Progenitor cell of endocrine pancreas (in vitro differentiated cells): ENCODE measurements around the gene GABRR2. TPM values are rescaled to one million over a fixed set of nuclear protein-coding genes. Genes with fewer than 3 reads are reported as not detected.

Source experiments
- DNase-seq: peaks from one replicate; pipeline ENCODE4 v3.0.0; 2021; ENCODE audit warnings: low spot score; ENCODE audit not compliant: unreplicated experiment
- H3K27ac Mint-ChIP-seq: 2 replicates; pipeline ENCODE4 v1.8.0; 2021; ENCODE audit warnings: mild to moderate bottlenecking, moderate library complexity, mixed read lengths
- H3K27me3 Mint-ChIP-seq: 2 replicates; pipeline ENCODE4 v1.8.0; 2021; ENCODE audit warnings: mixed read lengths
- H3K36me3 Mint-ChIP-seq: 2 replicates; pipeline ENCODE4 v1.8.0; 2022; ENCODE audit warnings: mixed read lengths; ENCODE audit not compliant: insufficient read depth
- H3K4me1 Mint-ChIP-seq: 2 replicates; pipeline ENCODE4 v1.8.0; 2021; ENCODE audit warnings: low read depth, mixed read lengths
- H3K4me3 Mint-ChIP-seq: 2 replicates; pipeline ENCODE4 v1.8.0; 2021; ENCODE audit warnings: low read depth, mild to moderate bottlenecking, moderate library complexity, mixed read lengths
- H3K9me3 Mint-ChIP-seq: 2 replicates; pipeline ENCODE4 v1.8.0; 2021; ENCODE audit warnings: low read depth, mixed read lengths
- total RNA-seq: library from RNA; stranded (reverse); gene quantifications from 2 replicates; pipeline ENCODE4 v1.2.1, GENCODE V29; 2021
- TF ChIP-seq, protein P1 (sequence below): fragments of 200-600 bp; sonication (generic); IDR thresholded peaks from one replicate; pipeline ENCODE4 v1.5.0; 2021; ENCODE audit warnings: antibody characterized with exemption, mild to moderate bottlenecking; ENCODE audit not compliant: unreplicated experiment

Gene GABRR2
- total RNA-seq, 1 donor from 2014 or later, result 0.53 TPM

DNA sequence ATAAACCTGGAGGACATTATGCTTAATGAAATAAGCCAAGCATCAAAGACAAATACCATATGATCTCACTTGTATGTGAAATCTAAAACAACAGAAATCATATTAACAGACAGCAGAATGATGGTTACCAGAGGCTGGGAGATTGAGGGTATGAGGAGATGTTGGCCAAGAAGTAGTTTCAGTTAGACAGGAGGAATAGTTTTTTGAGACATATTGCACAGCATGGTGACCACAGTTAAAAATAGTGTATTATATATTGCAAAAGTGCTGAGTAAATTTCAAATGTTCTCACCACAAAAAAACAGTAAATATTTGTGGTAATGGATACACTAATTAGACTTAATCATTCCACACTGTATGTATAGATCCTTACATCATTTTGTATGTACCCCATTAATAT, 99.7 kb downstream of the GABRR2 start:
- TF ChIP-seq, protein P1, sequence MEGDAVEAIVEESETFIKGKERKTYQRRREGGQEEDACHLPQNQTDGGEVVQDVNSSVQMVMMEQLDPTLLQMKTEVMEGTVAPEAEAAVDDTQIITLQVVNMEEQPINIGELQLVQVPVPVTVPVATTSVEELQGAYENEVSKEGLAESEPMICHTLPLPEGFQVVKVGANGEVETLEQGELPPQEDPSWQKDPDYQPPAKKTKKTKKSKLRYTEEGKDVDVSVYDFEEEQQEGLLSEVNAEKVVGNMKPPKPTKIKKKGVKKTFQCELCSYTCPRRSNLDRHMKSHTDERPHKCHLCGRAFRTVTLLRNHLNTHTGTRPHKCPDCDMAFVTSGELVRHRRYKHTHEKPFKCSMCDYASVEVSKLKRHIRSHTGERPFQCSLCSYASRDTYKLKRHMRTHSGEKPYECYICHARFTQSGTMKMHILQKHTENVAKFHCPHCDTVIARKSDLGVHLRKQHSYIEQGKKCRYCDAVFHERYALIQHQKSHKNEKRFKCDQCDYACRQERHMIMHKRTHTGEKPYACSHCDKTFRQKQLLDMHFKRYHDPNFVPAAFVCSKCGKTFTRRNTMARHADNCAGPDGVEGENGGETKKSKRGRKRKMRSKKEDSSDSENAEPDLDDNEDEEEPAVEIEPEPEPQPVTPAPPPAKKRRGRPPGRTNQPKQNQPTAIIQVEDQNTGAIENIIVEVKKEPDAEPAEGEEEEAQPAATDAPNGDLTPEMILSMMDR, result no peak
- Mint-ChIP-seq H3K27me3 (peaks cover 10% of the 10 kb centered on the region), H3K4me1 (no peaks in the 10 kb centered on the region), H3K27ac (no peak overlapping the region), H3K9me3 (peaks cover 4% of the 10 kb centered on the region), H3K36me3 (no peaks in the 10 kb centered on the region), H3K4me3 (no peak overlapping the region)
- DNase-seq, result no peak

DNA sequence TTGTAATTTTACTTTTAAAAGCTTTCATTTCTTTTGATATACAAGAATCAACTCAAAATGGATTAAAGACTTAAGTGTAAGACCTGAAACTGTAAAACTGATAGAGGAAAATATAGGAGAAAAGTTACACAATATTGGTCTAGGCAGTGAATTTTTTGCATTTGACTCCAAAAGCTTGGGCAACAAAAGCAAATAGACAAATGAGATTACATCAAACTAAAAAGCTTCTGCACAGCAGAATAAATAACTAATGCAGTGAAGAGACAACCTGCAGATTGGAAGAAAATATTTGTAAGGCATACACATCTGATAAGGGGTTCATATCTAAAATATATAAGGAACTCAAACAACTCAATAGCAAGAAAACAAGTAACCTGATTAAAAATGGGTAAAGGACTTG, 100.9 kb downstream of the GABRR2 start:
- Mint-ChIP-seq H3K36me3 (no peaks in the 10 kb centered on the region), H3K4me3 (no peak overlapping the region), H3K4me1 (no peaks in the 10 kb centered on the region), H3K27ac (no peak overlapping the region), H3K27me3 (peaks cover 10% of the 10 kb centered on the region), H3K9me3 (peaks cover 4% of the 10 kb centered on the region)
- TF ChIP-seq, protein P1, result no peak
- no peak for DNase-seq

DNA sequence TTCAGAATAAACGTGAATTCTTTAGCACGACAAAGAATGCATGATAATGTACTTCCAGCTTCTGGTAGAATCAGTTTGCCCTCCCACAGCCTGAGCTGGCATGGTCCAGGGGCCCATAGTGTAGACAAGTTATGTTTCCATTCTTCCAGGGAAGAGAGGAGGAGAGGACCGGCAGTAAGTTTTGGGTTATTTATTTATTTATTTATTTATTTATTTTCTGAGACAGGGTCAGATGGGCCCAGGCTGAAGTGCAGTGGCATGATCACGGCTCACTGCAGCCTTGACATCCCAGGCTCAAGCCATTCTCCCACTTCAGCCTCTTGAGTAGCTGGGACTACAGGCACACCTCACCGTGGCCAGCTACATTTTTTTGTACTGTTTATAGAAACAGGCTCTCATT, 102.6 kb downstream of the GABRR2 start:
- peaks cover 4% of the 10 kb centered on the region for H3K9me3 Mint-ChIP-seq
- no peak for DNase-seq
- H3K27me3 Mint-ChIP-seq, result peaks cover 10% of the 10 kb centered on the region
- H3K4me3 Mint-ChIP-seq, result no peak overlapping the region
- TF ChIP-seq, protein P1, result no peak
- no peaks in the 10 kb centered on the region for H3K4me1 Mint-ChIP-seq
- no peaks in the 10 kb centered on the region for H3K36me3 Mint-ChIP-seq
- H3K27ac Mint-ChIP-seq, result no peak overlapping the region

DNA sequence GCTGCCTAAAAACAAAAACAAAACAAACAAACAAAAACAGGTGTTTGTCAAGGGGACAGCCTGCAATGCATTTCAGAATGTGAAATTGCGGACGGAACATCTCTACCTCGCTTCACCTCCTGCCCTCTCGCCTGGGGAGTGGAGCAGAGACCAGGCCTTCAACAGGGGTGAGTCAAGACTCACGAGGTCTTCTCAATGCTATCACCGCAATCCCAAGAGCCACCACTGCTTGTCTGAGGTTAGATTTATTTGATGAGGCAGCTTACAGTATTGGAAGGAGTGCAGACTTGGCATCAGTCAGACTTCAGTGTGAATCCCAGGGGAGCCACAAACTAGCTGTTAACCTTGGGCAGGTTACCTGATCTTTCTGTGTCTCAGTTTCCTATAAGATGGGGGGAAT, 105.6 kb downstream of the GABRR2 start:
- Mint-ChIP-seq H3K27ac (no peak overlapping the region), H3K9me3 (peaks cover 4% of the 10 kb centered on the region), H3K27me3 (peaks cover 10% of the 10 kb centered on the region), H3K4me3 (no peak overlapping the region), H3K36me3 (no peaks in the 10 kb centered on the region), H3K4me1 (no peaks in the 10 kb centered on the region)
- no peak for DNase-seq
- TF ChIP-seq, protein P1, result no peak

DNA sequence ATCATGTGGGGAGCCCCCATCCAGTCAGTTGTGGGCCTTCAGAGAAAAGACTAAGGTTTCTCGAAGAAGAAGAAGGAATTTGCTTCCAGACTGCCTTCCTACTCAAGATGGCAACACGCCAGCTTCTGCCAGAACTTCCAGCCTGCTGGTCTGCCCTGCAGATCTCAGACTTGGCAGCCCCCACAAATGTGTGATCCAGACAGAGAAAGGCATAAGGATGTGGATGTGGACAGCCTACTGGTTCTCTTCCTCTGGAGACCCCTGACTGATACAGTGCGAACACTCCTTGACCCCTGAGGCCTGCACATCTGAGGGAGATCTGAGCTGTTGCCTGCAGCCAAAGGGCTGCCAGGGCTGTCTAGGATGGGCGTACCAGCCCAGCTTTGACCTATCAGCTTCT, 106.5 kb downstream of the GABRR2 start:
- peaks cover 12% of the 10 kb centered on the region for H3K27me3 Mint-ChIP-seq
- H3K27ac Mint-ChIP-seq, result no peak overlapping the region
- TF ChIP-seq, protein P1, result no peak
- DNase-seq, result no peak
- no peaks in the 10 kb centered on the region for H3K36me3 Mint-ChIP-seq
- H3K4me3 Mint-ChIP-seq, result no peak overlapping the region
- no peaks in the 10 kb centered on the region for H3K9me3 Mint-ChIP-seq
- no peaks in the 10 kb centered on the region for H3K4me1 Mint-ChIP-seq

Other genes starting within 250 kb of the GABRR2 start
- gene PNRC1, start 234.5 kb downstream of the GABRR2 start, total RNA-seq, result 203 and 212 TPM in 2 replicates
- 20.0 and 22.2 TPM in 2 replicates for gene SRSF12, start 197.2 kb downstream of the GABRR2 start, total RNA-seq
- 20.0 and 20.8 TPM in 2 replicates for gene PM20D2, start 169.2 kb downstream of the GABRR2 start, total RNA-seq
- not detected in 2 replicates for gene GABRR1, start 97.9 kb downstream of the GABRR2 start, total RNA-seq
- gene UBE2J1, start 37.4 kb upstream of the GABRR2 start, total RNA-seq, result 36.0 and 36.2 TPM in 2 replicates
- 8.0 and 11.4 TPM in 2 replicates for gene RRAGD, start 97.0 kb upstream of the GABRR2 start, total RNA-seq
- 29.7 and 32.4 TPM in 2 replicates for gene ANKRD6, start 117.9 kb upstream of the GABRR2 start, total RNA-seq